Right ventricle myocardium superior (tissue), 1 donor: ENCODE data around the gene ANKS1B. TPM values are rescaled to one million over a fixed set of nuclear protein-coding genes. Genes with fewer than 3 reads are reported as not detected.

Source experiments
- ATAC-seq: fragments of 200-7000 bp; cut with Tn5 transposase; one replicate; pipeline ENCODE4 v1.9.1; 2020; ENCODE audit warnings: mild to moderate bottlenecking; ENCODE audit not compliant: poor library complexity
- DNase-seq: peaks from one replicate; pipeline ENCODE4 v3.0.0-alpha.2; 2020
- intact Hi-C: fragments of 100-400 bp; cut with DNase I; formaldehyde crosslinking; loops from one replicate; pipeline ENCODE4 v1.11.2; 2022
- total RNA-seq: library from RNA; stranded (reverse); fragmentation: NEBNext Ultra II Directional; extraction: Animal tissue kit (Norgen Biotek cat#: 25700); gene quantifications from one replicate; pipeline ENCODE4 v1.2.1, GENCODE V29; 2021
- donor health status: DM: no; HTN: yes; CAD: no; lungs with severe emphysema.

ANKS1B gene
- total RNA-seq, 1 donor from 2014 or later = 1.2 TPM

DNA sequence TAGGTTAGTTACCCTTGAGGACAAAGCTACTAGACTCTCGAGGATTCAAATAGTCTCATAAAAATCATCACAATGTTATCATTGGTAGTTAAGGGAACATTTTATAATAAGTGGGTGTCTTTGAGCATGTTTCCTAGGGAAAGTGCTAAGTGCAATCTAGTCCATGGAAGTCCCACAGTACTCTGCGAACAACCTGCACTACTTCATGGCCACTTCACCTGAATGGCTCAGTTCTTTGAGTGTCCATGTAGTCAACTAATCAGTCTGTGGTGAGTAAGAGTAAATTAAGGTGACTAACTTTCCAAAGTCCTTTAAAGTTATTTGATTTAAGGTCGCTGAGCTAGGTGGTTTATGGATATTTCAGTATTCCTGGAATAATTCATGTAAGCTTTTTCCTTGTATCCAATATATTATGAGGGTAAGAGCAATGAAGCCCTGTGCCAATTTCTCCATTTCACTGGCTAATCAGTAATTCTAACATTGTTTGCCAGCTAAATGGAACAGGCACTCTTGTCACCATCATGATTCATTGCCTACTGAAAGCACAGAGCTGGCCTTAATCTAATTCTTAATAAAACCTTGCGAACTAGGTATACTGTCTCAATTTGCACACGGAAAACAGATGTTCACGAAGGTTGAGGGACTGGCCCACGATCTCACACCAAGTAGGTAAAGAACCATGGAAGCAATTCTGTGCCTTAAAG, 844.6 kb downstream of the ANKS1B start:
- DNase-seq (no peak), ATAC-seq (no peak)
- intact Hi-C loops = no loop called here

- ATAC-seq (no peak), DNase-seq (no peak)
- intact Hi-C loops = no loop called here
Measured at GRCh38 chr12:99138393-99138792, 846.3 kb downstream of the ANKS1B start.

- ATAC-seq (no peak), DNase-seq (no peak)
- intact Hi-C loops = no loop called here
Measured at GRCh38 chr12:99137124-99137855, 847.4 kb downstream of the ANKS1B start.

- intact Hi-C loops = no loop called here
- DNase-seq (no peak), ATAC-seq (no peak)
Measured at GRCh38 chr12:99136516-99136915, 848.2 kb downstream of the ANKS1B start.

DNA sequence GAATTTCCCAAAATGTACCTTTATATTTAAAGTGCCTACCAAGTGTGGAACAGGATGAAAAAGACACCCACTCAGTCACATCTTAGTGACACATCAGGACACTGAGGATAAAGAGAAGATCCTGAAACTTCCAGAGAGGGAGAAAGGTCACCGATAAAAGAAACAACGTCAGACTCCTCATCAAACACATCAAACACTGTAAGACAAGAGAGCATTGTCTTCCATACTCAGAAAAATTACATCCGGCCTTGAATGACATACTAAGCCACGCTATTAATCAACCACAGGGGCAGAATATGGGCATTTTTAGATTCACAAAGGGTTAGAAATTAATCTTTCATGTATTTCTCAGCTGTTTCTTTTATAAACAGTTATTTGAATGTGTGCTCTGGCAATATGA, 849.4 kb downstream of the ANKS1B start:
- no peak for DNase-seq
- intact Hi-C loops = no loop called here
- no peak for ATAC-seq

- ATAC-seq (no peak), DNase-seq (no peak)
- intact Hi-C loops = no loop called here
Measured at GRCh38 chr12:99133401-99133800, 851.3 kb downstream of the ANKS1B start.

DNA sequence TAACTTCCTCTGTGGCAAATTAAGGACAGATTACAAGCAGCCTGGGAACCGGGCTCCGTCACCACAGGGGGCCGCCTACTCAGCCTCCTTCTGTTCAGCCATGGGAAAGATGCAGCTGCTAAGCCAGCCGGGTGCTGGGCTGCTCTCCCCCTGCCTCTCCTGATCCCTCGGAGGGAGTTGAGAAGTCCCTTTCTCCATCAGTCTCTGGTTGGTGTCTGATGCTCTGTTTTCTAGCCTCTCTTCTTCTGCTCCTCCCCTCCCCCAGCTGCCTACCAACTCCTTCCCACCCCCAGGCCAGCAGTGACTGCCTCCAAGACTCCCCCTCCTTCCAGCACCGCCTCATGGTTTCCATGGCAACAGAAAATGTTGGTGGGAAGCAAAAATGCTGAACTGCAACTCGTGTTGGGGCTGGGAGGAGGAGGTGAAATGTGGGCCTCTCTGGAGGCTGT, 853.0 kb downstream of the ANKS1B start:
- ATAC-seq = peak; percentile 76
- peak; percentile 63 for DNase-seq
- intact Hi-C loops = no loop called here

GRCh38 chr12:99130808-99131553, 853.8 kb downstream of the ANKS1B start:
- intact Hi-C loops = no loop called here
- no peak for DNase-seq
- peak; percentile 64 for ATAC-seq

DNA sequence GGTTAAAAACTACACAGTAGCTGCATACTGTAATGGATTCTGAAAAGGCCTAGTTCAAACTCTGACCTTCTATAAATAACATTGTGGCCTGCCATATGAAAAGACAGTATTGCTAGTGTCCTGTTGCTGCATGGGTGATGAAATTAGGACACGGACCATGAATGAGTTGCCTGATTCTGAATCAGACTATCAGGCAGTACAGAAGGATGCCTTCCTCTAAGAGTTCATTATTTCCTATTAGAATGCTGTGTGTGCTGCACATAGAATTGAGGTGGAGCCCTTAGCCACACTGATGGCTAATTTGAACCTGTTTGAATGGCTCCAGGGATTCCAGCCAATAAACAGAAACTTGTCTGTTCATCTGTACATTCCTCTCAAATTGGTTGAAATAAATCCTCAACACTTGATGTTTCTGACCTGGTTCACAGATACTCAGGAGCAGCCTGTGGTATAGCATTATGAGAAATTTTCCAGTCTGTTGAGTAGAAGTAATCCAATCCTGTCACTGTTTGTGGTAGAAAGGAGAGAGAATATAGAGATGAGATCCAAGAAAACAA, 856.4 kb downstream of the ANKS1B start:
- intact Hi-C loops = no loop called here
- no peak for ATAC-seq
- DNase-seq = no peak

DNA sequence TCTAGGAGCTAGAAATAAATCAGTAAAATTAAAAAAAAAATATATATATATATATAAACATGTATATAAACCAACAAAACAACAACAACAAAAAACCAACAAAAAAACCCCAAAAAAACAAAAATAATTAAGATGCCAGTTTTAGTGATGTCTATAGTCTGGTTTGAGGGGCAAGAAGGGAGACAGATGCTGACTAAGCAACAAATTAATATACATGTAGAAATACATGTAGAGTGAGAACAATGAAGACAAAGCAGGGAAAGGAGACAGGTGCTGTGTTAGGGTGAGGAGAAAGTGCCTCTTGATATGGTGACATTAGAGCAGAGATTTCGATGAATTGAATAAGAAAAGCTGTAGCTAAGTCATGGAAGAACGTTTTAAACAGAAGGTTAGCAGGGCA, 861.8 kb downstream of the ANKS1B start:
- ATAC-seq = no peak
- intact Hi-C loops = no loop called here

DNA sequence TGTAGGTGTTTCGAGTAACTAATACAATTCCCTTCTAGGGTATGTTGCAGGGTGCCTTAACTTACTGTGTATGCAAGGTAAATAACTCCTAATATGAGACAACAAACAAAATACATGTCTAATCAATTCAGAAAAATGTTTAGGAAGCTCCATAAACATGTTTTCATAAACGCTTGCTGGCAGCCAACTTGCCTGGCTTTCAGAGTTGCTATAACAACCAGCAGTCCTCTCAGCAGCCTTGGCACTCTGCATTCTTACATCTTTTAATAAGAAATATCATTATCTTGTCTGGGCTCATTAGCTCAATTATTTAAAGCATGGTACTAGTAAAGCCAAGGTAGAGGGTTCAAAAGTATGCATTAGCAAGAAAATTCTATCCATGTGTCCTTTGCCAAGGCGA, 862.2 kb downstream of the ANKS1B start:
- no peak for ATAC-seq
- DNase-seq = no peak
- intact Hi-C loops = no loop called here

More for the DNA sequence above, 861.8 kb downstream of the ANKS1B start:
- no peak for DNase-seq

DNA sequence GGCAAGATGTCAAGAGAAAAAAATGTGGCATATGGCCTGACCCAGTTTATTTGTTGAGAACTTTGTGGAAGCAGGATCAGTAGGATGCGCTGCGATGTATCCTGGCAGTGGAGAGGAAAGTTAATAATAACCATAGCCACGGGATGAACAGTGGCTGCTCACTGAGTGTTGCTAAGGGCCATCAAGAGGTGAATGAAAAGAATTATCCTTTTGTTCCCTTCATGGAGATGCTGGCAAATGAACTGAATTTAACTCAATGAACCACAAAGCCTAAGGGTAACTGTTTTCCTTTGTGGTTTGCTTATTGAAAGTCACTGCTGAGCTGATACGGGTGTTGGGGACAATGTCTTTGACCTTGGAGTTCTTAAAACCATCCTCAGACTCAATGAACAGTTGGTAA, 863.2 kb downstream of the ANKS1B start:
- intact Hi-C loops = no loop called here
- ATAC-seq (no peak), DNase-seq (no peak)

- DNase-seq = no peak
Measured at GRCh38 chr12:99119943-99120342, 864.8 kb downstream of the ANKS1B start.

GRCh38 chr12:99119449-99119848, 865.3 kb downstream of the ANKS1B start:
- intact Hi-C loops = no loop called here
- DNase-seq = no peak
- ATAC-seq = no peak

More at GRCh38 chr12:99119943-99120342, 864.8 kb downstream of the ANKS1B start:
- no peak for ATAC-seq
- intact Hi-C loops = no loop called here

GRCh38 chr12:99111600-99111999, 873.1 kb downstream of the ANKS1B start:
- ATAC-seq (no peak), DNase-seq (no peak)
- intact Hi-C loops = no loop called here

- intact Hi-C loops = no loop called here
- DNase-seq (no peak), ATAC-seq (no peak)
Measured at GRCh38 chr12:99110868-99111267, 873.9 kb downstream of the ANKS1B start.

GRCh38 chr12:99110212-99110611, 874.5 kb downstream of the ANKS1B start:
- DNase-seq (no peak), ATAC-seq (no peak)
- intact Hi-C loops = no loop called here

- no peak for DNase-seq
- intact Hi-C loops = no loop called here
- ATAC-seq = no peak
Measured at GRCh38 chr12:99108924-99109323, 875.8 kb downstream of the ANKS1B start.

DNA sequence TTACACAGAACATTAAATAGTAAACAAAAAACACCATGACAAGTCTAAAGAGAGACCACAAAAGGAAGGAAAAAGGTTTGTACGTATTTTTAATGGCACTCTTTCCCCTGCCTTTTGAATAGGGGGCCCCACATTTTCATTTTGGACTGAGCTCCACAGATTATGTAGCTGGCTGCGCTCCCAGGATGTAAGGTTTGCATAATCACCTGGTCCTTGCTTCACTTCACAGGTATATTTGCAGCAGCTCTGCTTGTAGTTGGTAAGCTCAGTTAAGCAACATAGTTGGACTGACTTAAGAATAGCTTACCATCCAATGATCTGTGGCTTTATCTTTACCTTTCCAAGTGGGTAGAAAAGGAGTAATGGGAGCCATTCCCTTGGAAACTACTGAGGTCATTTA, 885.0 kb downstream of the ANKS1B start:
- intact Hi-C loops = no loop called here
- no peak for ATAC-seq

More for the DNA sequence above, 885.0 kb downstream of the ANKS1B start:
- DNase-seq = no peak
